NCI-H2107 (cell line): ENCODE results near the gene FCN3.
"Not testable (repeated sequence)": the region's sequence is repeated elsewhere in the genome, so short reads cannot be mapped to it uniquely, and the experiment has no call there.

Source experiments
- DNase-seq: peaks from one replicate; lab custom pipeline; 2025; lab: John Stamatoyannopoulos, UW

Gene FCN3

GRCh38 chr1:27399251-27400025, 24.8 kb upstream of the FCN3 start:
- no peak for DNase-seq

GRCh38 chr1:27398405-27399149, 24.0 kb upstream of the FCN3 start:
- no peak for DNase-seq

DNA sequence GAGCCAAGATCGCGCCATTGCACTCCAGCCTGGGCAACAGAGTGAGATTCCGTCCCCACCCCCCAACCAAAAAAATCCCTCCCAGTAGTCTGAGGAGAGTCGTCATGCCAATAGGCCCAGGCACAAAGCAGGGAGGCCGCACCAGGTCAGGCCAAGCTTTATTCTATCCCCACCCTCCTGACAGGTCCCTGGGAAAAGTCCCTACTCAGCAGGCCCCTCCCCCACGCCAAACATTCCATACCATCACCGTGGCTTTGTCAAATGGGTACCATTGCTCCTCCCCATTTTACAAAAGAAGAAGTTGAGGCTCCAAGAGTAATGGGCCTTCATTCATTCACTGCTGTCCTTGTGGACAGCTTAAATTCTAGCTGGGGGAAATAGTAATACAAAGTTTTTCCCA, 23.1 kb upstream of the FCN3 start:
- DNase-seq, result no peak

DNA sequence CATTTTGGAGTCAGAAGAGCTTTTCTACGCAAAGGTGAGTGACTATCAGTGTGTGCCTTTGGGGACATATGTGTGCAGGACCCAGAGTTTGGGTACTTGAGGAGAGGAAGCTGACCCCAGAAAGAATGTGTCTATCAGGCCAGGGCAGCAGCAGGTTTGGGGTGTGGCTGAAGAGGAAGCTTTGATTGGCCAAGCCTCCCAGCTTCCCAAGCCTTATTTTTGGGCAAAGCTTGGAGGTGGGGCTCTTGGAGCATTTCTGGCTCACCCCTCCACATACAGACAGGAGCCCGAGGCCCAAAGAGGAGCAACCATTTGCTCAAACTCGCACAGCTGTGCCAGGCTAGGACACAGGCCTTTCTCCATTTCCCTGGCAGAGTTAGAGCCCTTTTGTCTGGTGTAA, 22.5 kb upstream of the FCN3 start:
- DNase-seq, result no peak

GRCh38 chr1:27395441-27396195, 21.0 kb upstream of the FCN3 start:
- peak; percentile 86 for DNase-seq

DNA sequence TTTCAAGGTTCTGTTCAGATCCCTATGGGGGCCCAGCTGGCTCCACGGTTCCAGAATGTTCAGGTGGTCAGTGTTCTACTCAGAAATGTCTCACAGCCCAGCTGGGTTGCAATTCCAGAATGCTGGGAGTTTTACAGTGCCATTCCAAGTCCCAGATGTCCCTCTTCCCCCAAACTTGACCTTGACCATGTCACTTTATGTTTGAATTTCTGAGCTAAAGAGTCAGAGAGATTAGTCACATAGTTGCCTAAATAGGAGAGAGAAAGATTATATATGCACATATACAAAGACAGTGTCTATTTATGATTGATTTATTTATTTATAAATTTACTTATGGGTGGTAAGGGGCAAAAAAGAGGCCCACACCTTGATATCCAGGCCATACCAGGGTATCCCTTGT, 20.3 kb upstream of the FCN3 start:
- no peak for DNase-seq

- DNase-seq, result no peak
Measured at GRCh38 chr1:27394282-27394658, 19.6 kb upstream of the FCN3 start.

DNA sequence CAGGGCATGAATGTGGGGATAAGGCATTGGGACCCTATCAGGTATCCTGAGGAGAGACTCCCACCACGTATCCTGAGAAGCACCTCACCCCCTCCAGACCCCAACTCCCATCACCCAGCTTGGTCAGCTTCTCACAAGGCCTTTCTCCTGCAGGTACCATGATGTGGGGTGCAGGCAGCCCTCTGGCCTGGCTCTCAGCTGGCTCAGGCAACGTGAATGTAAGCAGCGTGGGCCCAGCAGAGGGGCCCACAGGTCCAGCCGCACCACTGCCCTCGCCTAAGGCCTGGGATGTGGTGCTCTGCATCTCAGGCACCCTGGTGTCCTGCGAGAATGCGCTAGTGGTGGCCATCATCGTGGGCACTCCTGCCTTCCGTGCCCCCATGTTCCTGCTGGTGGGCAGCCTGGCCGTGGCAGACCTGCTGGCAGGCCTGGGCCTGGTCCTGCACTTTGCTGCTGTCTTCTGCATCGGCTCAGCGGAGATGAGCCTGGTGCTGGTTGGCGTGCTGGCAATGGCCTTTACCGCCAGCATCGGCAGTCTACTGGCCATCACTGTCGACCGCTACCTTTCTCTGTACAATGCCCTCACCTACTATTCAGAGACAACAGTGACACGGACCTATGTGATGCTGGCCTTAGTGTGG, 19.1 kb upstream of the FCN3 start:
- no peak for DNase-seq

- no peak for DNase-seq
Measured at GRCh38 chr1:27392778-27393635, 18.4 kb upstream of the FCN3 start.

GRCh38 chr1:27392096-27392777, 17.6 kb upstream of the FCN3 start, which contains the start of gene GPR3:
GPR3 (plus strand) TSS chr1:27392622; CDS start chr1:27393799, 1,177 bp downstream.
- DNase-seq, result peak; percentile 83

DNA sequence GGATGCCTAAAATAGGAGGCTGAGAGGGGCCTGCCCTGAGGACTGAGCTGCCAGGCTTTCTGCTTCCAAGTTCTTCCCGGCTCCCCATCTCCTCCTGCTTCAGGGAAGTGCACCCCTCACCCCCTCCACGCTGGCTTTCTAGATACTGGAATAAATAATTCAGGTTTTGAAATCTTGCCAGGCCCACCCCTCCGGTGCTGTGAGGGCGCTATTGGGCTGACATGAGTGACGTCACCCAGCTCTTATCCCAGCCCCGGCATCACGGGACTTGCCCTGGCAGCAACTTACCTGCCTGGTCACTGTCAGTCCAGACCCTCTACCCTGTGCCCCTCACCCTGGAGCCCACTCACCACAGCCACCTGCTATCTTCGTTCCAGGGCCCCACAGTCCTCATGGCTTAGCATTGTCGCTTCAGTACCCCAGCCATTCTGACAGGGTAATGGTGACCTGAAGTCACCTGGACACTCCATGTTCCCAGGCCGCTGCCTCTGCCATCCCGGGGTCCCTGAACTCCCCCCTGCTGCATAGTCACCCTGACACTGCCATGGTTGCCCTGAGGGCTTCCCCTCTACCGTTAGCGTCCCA, 17.0 kb upstream of the FCN3 start:
- peak; percentile 44 for DNase-seq

DNA sequence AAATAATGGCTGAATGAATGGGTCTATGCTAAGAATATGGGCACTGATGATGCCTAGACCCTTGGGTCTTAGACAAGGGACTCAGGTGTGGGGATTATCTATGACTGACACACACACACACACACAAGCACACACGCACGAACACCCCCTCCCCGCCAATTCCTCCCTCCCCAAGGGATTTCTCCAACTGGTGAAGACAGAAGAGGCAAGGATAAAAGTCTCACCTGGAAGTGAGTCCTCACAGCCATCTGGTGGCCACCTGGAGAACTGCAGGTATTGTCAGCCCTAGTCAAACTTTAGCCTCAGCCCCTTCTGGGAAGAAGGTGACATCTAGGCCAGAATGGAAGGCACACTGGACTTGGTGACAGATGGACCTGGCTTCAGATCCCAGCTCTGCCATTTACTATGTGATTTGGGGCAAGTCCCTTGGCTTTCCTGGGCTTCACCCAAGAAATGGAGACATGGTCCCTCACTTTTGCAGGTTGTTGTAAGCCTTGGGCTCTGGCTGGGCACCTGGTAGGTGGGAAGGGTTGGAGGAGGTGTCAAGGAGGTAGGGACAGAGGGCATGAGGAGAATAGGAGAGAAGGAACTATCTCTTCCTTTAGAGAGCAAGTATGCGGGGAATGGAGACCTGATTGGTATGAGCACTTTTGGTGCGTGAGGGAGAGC, 13.8 kb upstream of the FCN3 start:
- DNase-seq, result peak; percentile 69

- not testable (repeated sequence) for DNase-seq
Measured at GRCh38 chr1:27384797-27385196, 10.2 kb upstream of the FCN3 start.

DNA sequence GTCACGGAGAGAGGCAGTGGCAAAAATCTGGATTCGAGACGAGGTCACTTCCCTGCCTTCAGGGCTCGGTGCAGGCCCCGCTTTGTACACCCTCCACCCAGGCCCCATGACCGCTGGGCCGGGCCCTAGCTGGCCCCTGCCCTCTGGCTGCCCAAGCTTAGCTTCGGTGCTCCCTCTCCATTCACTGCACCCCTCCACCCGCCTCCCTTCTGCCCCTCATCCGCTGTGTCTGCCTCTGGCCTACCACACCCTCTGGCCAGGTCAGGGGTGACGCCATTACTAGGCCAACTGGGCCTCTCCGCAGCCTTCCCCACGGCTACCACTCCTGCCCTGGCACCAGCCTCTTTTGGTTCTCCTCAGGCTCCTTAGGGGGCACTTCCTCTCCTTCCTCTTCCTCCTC, 9.0 kb upstream of the FCN3 start:
- no peak for DNase-seq

DNA sequence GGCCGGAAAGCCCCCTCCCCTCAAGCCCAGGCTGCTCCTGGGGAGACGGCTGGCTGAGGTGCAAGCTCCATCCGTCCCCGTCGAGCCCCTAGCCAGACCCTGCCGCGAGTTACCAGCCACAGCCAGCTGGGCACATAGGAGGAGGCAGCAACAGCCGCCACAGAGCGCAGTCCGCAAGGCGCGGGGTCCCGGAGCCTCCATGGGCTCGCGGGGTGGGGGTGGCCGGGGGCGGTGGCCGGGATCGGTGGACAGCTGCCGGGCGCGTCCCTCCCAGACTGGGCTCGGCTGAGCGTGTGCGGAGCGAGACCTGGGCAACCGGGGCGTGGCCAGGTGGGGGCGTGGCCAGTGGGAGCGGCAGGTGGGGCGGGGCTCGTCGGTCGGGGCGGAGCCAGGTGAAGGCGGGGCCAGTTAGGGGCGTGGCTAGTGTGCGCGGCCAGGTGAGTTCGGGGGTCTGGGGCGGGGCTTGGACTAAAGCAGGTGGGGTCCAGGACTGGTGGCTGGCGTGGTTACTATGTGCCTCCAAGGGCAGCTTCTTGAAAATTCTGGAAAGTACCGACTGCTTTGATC, 8.5 kb upstream of the FCN3 start, which contains the start of gene CD164L2:
Gene CD164L2, minus strand, starts transcription at position 295 of the 567 bp plus-strand sequence. Its CDS starts 94 bp downstream, at position 201.
- DNase-seq, result no peak

GRCh38 chr1:27381969-27382762, 7.5 kb upstream of the FCN3 start:
- DNase-seq, result no peak

GRCh38 chr1:27380766-27381733, 6.4 kb upstream of the FCN3 start:
- no peak for DNase-seq
